CD4-positive, alpha-beta T cell treated with Interleukin-2 at 100 ng/mL for 4 hours (primary cell): Measurements from ENCODE around the gene RWDD1.

Experiments used
- DNase-seq: peaks from one replicate; pipeline ENCODE4 v3.0.0-alpha.2; 2020; ENCODE audit warnings: low spot score

The RWDD1 gene, protein sequence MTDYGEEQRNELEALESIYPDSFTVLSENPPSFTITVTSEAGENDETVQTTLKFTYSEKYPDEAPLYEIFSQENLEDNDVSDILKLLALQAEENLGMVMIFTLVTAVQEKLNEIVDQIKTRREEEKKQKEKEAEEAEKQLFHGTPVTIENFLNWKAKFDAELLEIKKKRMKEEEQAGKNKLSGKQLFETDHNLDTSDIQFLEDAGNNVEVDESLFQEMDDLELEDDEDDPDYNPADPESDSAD

DNA sequence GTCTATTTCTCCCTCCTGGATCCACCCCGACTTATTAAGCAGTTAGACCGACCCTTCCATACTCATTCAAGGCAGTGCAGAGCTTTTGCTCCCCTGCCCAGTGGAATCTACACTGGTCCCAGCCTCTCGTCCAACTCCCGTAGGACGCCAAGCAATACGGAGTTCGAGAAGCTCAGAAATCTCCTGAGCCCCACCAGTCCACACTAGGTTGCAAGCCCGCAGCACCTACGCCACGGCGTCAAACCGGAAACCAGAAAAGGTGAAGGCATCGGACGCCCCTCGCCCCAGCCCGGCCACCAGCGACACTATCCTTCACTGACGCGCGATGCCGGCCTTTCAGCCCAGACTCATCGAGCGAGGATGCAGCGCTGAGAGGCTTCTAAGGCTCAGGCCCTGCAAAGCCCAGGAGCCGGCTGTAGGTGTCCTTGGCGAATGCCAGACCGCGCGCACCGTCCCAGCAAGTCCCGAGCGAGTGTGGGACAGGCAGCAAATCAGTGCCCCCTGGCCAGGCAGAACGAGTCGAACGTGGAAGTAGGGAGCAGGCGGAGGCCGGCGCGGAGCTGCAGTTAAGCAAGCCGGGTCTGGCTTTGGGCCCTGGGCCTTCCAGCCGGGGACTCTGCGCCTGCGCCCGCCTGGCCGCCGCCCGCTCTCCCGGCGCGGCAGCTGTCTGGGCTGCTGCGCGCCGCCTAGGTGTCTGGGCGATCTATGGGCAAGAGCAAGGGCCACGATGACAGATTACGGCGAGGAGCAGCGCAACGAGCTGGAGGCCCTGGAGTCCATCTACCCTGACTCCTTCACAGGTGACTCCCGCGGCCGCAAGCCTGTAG is at the start of gene RWDD1:
Gene RWDD1 (plus strand): TSS at position 649 of the 827 bp plus-strand sequence. CDS start 79 bp downstream, at position 728.
- peak; percentile 99 for DNase-seq

DNA sequence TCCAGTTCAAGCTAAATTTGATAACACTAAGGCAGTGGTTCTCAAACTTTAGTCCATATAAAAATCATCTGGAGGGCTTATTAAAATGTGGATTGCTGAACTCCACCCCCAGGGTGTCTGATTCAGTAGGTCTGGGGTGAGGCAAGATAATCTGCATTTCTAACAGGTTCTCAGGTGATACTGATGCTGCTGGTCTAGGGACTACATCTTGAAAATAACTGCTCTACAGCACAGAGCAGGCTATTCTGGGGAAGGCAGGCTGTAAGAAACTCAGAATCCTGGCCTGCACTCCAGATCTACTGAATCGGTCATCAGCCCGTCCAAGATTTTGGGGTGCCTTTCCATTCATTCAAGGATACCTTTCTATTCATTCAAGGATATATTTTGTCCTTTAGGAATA is 48.4 kb upstream of the RWDD1 start:
- no peak for DNase-seq

DNA sequence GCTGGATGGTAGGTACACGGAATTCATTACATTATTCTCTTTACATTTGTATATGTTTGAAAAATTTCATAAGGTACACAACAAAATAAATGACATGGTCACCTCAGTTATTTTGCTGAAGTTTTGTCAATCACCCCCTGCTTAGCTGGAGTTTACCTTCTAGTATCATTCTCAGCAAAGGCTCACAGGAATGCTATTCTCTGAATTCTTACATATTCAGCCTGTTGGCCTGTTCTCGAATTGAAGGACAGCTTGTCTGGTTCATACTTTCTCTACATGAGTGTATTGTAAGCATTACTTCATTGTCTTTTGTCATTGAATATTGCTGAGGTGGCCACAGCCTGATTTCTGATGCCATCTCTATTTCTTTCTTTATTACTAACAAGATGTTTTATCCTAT is 47.1 kb upstream of the RWDD1 start:
- DNase-seq = no peak

DNA sequence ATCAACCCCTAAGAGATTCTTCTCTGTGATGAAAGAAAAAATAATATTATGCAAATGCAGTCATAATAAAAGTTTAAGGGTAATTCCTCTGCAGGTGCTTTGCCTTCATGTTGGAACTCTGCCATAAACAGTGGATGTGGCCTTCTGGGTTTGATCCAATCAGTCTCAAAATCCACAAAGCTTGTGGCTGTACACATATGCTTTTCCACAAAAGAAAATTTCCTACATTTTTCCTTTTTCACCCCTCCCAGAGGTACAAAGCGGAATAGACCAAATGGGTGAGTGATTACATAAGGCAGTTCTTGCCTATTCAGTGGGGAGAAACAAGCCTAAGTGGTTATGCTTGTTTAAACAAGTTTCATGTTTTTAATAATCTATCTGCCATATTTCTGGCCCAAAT is 43.2 kb upstream of the RWDD1 start:
- DNase-seq = no peak

DNA sequence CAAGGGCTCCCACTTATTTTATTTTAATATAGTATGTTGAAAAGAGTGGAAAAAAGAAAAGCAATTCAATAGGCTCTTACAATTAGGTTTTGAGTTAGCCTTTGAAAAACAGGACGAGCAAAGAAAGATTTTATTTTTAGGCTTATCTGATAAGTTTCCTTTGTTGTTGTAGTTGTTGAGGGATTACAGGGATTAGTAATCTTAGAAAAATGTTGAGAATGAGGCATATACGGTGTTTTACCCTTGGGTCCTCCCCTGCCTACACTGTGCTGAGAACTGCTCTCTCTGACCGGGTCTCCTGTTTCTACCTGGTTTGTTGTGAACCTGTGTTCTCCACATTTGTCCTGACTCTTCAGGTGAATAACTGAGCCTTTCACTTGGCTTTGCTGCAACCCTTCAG is 42.5 kb upstream of the RWDD1 start:
- DNase-seq = no peak

DNA sequence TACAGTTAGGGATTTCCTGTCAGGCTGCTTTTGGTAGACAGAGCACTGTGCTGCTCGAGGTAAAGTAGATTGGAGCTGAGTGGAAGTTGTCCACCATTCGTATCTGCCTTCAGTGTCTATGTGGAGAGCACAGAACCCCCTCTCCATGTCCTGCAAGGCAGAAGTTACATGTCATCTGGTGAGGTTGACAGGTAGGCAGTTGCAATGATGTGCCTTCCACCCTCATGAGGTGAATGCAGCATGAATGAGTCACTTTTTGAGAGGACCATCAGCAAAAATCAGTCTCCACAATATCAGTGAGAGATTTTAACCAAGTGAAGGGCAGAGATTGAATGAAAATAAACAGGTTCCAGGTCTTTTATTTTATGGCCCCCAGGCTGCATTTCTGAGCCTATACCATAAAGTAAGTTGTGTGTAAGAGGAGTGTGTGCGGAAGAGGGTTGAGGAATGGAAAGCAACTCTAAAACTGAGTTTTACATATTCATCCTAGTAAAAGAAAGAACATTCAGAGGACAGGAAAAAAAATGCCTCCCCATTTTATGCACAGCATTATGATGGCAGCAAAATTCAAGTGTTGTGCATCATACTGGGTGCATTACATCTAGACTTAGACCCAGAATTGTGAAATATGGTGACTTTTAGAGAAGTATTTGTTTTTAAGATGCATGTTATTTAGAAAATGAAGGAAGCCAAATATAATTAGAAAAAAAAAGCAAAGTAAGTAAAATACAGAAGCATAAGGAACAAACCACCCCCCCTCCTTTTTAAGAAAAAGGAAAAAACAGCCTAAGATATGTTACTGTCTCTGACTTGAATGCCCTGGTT is 41.6 kb upstream of the RWDD1 start:
- no peak for DNase-seq

DNA sequence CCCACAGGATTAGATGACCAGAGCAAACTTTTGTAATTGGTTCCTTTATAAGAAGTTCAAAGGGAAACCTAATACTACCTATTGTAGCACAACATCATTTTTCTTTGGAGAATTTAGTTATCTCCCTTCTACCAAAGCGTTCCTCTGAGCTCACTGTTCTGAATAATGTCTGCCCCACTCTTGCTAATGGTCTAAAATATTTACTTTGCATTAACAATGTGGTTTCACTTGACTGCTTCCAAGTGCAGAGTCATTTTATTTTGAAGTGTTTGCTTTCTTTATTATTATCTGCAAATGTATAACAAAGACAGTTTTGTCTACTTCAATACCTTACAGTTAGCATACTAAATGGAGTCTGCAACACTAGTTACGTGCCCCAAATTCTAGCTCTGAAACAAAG is 40.9 kb upstream of the RWDD1 start:
- DNase-seq = no peak

DNA sequence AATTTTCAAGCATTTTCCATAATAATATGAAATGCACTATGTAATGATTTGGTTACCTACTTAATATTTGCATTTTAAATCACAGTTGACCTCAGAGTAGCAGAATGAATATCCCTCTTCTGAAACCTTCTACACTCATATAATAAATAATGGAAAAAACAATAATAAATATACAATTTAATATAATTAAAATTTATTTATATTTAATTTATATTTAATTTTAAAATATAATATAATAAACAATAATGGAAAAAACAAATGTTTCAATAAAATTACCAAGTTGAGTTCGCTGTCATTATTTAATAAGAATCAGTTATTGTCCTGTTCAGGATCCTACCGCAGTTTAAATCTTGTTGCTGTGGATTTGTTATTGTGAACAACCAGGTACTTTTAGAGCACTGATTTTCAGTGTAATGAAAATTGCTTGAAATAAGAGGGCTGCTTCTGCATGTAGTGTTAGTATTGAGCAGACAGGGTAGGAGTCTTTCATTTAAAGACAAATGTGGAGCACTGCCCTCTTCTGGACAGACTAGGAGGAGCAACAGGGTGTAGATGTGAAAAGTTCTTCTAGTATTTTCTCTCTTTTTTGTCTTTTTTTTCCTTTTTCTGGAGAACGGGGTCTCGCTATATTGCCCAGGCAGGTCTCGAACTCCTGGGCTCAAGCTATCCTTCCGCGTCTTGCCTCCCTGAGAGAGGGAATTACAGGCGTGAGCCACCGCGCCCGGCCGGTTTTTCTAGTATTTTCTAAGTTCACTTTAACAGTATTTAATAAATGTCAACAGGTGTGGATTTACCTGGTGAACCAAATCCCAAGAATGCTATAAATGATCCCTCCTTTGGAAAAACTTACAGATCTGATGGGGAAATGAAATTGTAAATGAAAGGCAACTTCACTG is 39.4 kb upstream of the RWDD1 start:
- DNase-seq = peak; percentile 73

DNA sequence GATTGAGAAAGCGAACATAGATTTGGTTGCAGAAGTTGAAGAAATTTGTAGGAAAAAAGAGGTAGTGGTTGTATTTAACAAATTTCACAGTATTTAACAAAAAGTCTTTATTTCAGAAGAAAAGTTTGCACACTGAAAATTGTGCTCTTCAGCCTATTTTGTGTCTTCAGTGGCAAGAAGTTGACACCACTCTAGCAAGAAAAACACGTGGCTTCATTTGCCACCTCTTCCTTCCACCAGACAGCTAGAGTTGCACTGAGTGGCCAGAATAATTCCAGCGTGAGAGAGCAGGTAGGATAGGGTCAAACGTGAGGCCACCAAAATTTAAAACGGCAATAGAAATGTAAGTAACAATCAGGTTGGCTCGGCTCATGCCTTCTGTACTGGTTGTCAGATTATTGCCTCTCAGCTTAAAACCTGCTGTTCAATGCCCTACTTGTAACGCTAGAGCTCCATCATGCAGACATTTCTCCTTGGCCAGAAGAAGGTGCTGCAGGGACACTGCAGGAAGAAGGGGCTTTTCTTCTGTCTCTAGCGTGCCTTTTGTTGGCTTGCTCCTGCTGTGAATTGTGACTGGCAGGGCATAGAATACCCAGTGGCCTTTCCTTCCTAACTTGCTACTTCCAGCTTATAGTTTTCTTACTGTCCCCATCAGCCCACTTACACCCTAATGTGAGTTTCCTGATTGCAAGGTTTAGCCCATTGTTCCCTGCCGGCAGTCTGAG is 37.9 kb upstream of the RWDD1 start:
- no peak for DNase-seq

DNA sequence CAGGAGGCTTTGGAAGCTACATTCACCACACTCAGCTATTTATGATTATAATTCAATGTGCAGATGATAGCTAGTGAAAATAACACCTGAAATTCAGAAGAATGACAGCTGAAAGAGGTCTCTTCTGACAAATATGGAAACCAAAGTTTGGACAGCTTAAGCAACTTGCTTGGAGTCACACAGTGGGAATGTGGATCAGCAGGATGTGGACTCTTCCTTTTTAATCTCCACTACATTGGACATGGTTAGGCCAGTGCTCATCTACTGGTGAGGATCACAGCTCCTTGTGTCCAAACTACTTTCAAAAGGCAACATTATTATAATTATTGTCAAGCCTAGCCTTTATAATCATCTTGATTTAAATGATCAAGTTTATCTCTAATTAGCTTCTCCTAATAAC is 36.2 kb upstream of the RWDD1 start:
- DNase-seq = no peak

DNA sequence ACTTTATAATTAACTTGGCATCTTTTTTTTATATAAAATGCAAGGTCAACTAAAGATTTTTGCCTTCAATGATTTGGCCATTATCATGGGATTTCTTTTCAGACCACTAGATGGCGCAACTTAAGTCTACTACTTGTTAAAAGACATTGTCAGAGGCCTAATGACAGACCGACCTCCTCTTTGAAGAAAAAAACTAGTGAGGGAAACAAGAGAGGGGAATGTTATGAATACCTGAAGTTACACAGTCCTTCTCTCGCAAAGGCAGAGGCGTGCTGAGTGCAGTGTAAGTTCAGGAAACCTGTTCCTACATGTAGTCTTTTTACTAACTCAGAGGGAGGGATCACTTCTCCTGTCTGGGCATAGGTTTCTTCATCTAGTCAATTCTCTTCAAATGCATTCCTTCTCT is 35.1 kb upstream of the RWDD1 start:
- DNase-seq = peak; percentile 70

DNA sequence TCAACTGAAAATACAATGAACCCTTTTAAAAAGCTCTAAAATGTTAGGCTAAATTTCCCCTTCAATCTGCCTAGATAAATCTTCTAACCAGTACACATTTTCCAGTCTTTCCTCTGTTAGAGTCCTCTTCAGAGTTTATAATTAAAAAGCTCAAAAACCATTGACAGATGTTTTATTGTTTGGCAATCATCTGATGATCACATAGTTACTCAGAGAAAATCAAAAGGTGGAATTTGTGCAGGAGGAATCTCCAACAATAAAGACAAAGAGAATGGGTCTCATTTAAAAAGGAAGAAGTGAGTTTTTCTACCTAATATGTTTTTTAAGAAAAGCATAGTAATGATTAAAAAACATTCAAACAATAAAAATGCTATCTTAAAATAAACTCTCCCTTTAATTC is 28.9 kb upstream of the RWDD1 start:
- DNase-seq = no peak

DNA sequence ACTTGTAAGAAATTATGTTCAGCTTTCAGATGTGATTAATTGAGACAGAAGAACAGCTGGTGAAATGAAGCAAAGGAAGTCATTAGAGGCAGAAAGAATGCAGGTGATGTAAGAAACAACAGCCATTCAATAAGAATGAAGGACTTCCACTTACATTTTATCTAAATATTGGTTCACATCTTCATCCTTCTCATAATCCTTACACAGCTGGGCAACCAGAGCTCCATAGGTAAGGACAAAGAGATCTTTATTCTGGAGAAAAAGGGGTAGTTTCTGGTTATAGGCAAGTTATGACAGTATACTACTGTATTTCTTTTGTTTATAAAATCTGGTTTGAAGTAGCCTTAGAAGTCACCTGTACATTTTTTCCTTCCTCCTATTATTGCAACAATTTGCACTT is 28.2 kb upstream of the RWDD1 start:
- DNase-seq = no peak

DNA sequence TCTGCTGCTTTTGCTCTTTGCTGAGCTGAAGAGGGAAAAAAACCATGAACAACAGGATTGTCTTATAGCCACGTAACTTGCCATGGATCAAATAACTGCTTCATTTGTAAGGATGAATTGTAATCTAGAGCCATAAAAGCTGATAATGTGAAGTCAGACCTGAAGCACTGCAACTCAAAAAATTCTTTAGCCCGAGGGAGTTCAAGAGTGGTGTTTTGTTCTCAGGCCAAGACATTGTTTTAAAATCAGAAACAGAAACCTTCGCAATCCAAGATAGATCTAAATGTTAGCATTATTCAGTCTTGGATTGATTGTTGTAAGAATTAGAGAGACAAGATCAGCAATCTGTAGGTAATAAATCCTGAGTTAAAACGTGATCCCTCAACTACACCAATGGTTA is 25.7 kb upstream of the RWDD1 start, which contains the start of gene TRAPPC3L:
Gene TRAPPC3L (minus strand): TSS at position 34 of the 400 bp plus-strand sequence. CDS start 170 bp downstream, outside the sequence.
- DNase-seq = no peak

DNA sequence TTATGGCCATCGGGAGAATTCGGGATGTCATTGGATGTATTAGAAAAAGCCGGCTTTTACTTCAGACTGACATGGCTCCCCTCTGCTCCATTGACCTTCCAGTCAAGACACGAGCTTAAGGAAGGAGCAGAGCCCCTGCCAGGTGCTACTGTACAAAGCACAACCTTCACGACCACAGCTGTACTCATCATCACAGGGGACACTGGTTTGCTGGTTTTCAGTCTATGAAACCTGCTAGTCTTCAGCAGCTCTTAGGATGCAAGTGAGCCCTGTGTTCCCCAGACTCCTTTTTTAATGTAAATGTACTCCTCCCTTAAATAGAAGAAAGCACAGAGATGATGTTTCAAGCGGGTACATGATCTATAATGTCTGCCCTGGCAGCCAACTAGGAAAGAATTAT is 23.9 kb upstream of the RWDD1 start:
- DNase-seq = no peak

DNA sequence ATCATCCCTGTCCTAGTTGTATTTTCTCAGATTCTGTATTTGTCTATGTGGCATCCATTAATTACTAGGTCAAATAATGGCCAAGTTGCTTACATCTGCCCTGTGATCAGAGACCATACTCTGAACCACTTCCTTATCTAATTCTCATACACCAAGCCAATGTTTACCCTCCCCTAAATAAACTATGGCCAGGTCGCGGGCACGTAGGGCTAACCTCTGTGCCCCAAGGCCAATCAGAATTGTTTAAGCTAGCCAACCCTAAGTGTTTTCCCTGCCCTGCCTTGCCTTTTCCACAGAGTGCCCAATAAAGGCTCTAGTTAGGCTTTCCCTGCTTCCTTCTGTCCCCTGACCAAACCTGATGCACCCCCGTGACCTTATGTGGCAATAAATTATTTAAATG is 20.5 kb upstream of the RWDD1 start:
- DNase-seq = no peak

DNA sequence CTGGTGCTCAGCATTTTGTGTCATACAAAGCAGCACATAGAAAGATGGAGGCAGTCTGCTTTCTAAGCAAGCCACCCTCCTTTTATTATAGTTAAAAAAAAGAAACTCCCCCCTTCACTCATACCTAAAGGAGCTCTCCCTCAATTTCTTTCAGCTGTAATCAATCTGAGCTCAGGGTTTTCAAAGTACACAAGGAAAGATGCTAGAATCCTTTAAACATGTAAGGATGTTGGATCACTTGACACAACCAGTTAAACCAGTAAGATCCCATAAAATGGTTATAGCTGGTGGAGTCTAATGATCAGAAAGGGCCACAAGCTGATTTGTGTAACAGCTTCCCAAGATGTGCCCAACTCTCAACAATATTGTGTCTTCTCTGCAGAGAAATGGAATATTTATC is 17.9 kb upstream of the RWDD1 start, which contains the start of gene CALHM4:
Gene CALHM4 (plus strand): TSS at position 301 of the 400 bp plus-strand sequence. CDS start 43 bp downstream, at position 344.
- no peak for DNase-seq

DNA sequence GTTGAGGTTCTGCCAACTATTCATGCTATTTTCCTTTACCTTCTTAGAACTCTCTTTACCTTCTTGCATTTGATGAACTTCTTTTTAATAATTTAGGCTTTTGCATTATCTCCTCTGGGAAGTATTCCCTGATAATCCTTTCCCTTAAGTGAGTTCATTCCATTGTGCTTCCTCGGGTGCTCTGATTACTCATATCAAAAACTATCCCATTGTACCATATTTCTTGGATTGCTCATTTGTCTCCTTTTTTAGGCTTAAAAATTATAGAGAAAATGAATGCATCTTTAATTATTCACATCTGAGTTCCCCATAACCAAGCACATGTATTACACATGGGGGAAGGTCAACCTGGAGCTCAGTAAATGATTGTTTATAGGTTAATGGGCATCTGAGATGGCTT is 15.2 kb upstream of the RWDD1 start:
- DNase-seq = no peak

DNA sequence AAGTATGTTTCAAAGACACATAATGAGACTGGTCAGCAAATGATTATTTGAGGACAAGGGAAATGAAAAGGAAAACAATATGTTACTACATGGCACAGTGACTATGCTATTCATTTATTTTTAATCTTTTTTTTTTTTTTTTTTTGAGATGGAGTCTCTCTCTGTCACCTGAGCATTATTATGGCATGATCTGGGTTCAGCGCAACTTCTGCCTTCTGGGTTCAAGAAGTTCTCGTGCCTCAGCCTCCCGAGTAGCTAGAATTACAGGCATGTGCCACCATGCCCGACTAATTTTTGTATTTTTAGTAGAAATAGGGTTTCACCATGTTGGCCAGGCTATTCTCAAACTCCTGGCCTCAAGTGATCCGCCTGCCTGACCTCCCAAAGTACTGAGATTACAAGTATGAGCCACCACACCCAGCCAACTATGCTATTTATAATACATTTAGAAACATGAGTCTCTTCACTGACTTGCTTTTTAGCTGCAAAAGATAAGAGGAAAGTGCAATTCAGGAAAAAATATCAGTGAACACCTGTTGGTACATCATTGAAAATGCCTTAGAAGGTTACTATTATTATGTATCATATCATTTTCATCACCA is 14.4 kb upstream of the RWDD1 start:
- DNase-seq = no peak

DNA sequence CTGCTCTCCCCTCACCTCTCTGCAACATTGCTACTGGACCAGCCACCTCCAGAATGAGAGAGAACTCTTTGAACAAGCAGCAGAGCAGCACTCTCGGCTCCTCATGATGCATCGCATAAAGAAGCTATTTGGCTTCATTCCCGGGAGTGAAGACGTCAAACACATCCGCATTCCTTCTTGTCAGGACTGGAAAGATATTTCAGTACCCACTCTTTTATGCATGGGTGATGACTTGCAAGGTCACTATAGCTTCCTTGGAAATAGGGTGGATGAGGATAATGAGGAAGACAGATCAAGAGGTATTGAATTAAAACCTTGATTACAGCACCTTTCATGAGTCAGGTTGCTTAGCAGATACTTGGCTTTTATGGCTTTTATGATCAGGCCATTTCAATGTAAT is 13.4 kb upstream of the RWDD1 start:
- DNase-seq = no peak
